GM21515 (cell line): Measurements from ENCODE around the gene SLC16A14.

ENCODE experiments used
- ATAC-seq: cut with Tn5 transposase; IDR thresholded peaks from one replicate; pipeline ENCODE4 v1.9.1; 2021; ENCODE audit not compliant: unreplicated experiment

Gene SLC16A14

DNA sequence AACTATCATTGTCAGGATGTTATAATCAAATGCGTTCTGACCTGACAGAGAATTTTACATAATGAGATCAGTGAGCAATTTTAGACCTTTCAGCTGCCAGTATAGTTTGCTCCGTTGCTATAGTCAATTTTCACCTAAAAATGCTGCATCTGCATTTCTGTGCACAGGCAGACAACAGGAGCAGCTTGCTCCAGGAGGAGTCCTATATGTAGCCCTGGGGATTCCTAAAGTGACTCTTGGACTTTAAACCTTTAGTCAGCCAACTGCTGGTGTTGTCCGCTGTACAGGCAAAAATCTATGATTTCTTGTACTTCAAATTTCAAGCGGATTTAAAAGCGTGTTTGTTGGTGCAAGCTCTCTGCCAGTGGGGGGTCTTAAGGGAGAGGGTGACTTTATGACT is 25.7 kb downstream of the SLC16A14 start:
- no peak for ATAC-seq

DNA sequence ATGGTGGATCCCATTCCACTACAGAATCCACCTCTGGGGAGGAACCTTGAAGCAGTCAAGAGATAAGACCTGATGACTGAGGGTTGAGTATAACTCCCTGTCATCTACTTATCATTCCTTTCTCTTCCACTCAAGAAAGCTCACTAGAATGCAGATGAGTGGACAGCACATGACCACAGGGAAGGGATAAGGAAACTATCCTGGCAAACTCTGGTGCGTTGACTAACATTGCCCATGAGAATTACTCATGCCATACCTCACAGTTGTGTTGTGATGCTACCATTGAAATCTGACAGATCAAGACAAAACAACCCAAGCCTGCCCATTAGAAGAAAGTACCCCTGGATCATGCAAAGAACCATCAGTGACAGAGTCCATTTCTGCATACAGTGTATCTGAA is 26.5 kb downstream of the SLC16A14 start:
- ATAC-seq, result no peak

DNA sequence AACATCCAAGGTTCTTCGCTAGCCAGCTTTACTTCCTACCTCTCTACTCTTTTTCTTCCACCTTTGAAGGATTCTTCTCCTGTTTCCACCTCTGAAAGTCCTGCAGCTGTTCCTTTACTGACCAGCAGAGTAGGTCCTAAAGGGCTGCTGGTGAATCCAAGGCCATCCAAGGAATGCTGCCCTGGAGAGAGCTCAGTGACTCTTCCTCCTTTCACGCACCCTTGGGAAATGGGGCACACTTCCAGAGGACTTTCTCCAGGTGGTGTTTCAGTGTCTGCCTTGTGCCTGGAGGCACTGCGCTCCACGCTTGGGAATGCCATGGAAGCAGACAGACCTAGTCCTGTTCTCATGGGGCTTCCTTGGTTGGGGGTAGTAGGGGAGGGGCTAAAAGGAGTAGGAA is 45.4 kb downstream of the SLC16A14 start:
- ATAC-seq, result no peak

DNA sequence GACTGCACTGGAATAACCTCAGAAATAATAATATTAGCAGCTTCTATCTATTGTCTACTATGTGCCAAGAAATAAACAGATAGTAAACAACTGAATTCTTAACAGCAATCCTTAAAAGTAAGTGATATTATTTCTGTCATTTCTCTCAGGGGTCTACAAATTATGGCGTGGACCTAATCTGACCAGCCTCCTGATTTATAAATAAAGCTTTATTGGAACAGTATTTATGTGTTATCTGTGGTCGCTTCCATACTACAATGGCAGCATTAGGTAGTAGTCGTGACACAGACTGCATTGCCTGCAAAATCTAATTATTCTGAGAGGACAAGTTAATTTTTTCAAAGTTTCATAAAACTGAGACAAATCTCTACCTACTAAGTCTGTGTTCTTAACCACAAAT is 49.0 kb downstream of the SLC16A14 start:
- no peak for ATAC-seq

DNA sequence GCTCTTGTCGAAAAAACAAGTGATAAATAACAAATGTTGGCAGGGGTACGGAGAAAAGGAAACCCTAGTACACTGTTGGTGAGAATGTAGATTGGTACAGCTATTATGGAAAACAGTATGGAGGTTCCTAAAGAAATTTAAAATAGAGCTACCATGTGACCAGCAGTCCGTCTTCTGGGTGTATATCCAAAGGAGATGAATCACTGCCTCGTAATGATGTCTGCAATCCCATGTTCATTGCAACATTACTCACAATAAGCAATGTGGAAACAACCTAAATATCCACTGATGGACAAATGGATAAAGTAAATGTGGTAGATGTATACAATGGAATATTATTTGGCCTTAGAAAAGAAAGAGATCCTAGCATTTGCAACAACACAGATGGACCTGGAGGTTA is 50.6 kb downstream of the SLC16A14 start:
- ATAC-seq, result no peak

DNA sequence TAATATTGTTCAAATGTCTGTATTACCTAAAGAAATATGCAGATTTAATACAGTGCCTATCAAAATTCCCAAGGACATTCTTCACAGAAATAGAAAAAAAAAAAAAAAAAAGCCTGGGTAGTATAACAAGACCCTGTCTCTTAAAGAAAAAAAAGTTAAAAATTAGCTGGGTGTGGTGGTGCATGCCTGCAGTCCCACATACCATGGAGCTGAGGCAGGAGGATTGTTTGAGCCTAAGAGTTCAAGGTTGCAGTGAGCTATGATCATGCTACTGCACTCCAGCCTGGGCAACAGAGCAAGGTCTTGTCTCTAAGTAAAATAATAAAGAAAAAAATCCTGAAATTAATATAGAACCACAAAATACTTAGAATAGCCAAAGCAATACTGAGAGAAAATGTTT is 51.9 kb downstream of the SLC16A14 start:
- ATAC-seq, result no peak

DNA sequence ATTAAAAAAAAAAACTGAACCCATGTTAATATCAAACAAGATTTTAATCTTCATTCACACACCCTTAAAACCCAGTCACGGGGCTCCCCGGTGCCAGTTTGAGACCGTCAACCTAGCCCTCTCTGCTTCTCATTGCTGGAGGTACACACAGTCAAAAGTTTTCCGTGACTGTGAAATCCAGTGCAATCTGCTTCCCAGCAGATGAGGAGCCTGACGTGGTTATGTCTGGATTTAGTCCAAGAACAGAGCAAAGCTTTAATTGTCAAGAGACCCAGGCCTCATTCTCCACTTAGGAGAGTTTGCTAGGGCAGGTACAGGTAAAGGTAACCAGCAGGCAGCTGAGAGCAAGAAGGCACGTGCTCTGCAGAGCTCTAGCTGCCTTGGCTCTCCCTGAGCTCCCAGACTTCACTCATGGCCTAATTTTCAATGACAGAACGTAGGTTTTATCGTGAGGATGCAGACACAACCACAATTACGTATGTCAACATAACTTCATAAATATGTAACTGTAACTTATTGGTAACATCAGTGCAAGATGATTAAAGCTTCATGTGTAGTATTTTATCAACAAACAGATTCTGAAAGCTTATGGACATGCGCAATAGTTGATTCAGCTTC is 56.3 kb downstream of the SLC16A14 start:
- ATAC-seq, result no peak

DNA sequence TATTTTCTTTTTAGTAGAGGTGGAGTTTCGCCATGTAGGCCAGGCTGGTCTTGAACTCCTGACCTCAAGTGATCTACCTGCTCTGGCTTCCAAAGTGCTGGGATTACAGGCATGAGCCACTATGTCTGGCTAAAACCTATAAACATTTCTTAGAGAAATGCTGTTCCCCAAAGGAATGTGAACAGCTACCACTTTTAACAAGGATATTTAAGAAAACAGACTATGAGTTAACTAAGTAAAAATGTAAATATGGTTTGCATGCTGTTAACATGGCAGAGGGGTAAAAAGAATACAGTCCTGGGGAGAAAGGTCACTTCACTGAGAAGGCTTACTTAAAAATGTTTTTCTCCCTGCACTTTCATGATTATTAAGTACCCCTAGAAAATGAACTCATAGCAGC is 57.1 kb downstream of the SLC16A14 start:
- no peak for ATAC-seq

DNA sequence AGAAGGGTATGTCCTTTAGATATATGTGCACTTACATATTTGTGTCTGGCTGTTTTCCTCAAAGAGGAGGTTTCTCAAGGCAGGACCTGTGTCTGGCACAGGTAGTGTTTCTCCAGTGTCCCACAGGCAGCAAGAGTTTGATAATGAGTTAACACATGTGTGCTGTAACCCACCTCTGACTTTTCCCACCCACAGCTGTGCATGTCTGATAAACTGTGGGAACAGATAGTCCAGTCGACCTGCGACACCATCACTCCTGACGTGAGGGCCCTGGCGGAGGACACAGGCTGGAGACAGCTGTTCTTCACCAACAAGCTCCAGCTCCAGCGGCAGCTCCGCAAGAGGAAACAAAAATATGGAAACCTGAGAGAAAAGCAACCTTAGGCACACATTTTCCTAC is 58.2 kb downstream of the SLC16A14 start:
- ATAC-seq, result no peak

DNA sequence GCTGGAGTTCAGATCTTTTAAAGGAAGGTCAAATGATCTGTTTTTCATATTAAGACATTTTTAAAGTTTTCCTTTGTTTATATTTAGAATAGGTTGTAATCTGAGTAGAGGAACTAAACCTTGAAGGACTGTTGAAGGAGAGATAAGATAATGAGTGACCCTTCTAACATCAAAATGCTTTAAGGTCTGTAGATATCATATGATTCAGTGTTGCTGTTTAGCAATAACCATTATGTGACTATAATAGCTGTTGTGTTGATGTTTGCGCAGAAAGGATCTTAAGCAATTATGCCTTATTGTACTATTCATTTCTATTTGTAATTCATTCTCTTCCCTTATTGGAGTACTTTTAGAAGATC is 60.0 kb downstream of the SLC16A14 start:
- ATAC-seq, result no peak

DNA sequence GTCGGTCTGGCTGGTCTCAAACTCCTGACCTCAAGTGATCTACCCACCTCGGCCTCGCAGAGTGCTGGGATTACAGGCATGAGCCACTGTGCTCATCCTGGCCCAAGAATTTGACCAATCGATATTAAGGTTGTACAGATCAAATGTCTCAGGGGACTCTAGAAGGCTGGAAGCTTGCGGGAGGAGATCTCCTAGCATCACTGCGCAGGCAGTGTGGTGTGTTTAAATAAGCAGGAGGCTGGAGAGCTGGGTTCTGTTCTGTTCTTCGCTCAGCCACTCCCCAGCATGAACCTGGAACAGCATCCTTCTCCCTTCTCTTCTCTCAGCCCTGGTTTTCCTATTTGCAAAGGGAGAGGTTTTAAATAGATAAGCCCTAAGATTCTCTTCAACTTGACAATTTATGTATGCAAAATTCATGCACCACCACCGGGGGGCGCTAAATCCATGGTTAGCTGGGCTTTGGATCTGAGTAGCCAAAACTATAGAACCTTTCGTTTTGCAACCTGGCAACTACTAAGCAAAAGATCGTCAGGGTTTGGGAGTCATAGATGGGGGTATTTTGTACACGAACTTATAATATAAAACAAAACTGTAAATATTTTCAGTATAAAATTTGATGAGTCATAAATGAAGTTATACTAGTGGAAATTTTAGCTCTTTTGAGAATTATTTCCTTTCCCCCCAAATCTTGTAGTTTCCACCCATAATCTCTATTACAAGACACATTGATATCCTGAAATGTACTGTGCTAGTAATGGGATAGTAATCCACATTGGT is 60.6 kb downstream of the SLC16A14 start:
- no peak for ATAC-seq

DNA sequence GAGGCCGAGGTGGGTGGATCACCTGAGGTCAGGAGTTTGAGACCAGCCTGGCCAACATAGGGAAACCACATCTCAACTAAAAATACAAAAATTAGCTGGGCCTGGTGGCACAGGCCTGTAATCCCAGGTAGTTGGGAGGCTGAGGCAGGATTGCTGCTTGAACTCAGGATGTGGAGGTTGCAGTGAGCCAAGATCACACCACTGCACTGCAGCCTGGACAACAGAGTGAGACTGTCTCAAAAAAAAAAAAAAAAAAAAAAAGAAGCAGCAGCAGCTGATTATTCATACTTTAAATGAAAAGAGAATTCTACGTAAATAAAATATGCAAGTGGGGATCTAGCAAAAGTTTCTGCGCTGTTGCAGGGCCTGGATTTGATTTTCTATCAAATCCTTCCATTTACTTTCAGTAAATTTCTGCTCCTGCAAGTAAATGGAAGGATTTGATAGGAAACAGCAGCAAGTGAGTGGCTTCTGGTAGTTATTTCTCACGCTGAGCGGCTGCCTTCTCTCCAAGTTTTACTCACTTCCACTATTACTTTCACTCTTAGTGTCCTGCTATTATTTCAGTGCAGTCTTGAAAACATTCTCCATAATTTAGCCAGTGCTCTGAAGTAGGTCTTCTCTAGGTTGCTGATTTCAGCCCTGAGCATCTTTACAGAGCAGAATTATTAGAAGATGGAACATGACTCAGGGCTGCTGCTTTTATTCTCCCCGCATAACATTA is 68.4 kb downstream of the SLC16A14 start:
- peak; percentile 92 for ATAC-seq

DNA sequence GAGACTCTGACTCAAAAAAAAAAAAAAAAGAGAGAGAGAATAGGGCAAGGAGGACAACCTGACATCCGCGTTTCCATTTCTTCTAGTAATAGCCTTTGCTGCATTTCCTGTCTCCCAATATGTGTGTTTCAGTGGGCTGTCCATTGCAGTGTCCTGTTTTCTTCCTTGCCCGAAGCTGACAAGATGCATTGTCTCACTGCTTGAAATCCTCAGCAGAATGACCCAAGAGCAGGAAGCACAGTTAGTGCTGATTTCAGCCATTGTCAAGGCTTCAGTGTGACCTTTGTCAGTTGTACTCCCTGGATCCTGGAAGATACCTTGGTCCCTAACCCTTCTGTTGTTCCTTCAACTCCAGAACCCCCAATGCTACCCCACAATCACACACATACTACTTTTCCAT is 71.2 kb downstream of the SLC16A14 start:
- no peak for ATAC-seq

DNA sequence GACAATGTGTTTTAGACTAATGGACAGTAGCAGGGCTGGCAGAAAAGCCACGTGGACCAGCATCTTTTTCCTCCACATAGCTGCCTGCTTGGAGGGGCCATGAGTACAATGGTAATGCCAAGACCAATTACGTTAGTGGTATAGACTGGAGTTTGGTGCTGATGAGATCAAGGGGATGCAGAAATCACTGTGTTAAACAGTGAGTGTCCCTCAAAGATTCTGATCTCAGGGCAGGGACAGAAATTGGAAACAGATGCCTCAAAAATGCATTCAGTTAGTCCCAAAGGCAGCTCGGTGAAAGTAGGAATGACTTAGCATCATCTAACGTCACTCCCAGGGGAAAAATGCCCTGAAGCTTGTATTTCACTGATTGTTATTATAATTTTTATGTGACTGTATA is 72.4 kb downstream of the SLC16A14 start:
- no peak for ATAC-seq

DNA sequence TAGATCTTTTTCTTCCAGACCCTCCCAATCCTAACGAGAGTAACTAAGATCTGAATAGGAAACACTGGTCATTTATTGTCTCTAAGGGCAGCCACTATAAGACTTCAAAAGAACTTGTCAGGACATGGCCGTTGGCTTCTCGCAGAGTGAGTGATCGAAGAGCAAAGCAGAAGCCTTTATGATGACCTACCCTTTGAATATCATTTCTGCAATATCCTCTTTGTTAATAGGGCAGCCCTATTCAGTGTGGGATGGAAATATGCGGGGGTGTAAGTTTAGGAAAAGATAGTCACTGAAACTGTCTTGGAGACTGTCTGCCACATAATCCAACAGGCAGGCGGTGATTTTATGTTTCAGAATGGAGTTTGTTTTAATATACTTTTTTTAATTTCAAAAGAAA is 75.5 kb downstream of the SLC16A14 start:
- no peak for ATAC-seq
